ENCODE results near the gene STEAP4.

STEAP4 gene

DNA sequence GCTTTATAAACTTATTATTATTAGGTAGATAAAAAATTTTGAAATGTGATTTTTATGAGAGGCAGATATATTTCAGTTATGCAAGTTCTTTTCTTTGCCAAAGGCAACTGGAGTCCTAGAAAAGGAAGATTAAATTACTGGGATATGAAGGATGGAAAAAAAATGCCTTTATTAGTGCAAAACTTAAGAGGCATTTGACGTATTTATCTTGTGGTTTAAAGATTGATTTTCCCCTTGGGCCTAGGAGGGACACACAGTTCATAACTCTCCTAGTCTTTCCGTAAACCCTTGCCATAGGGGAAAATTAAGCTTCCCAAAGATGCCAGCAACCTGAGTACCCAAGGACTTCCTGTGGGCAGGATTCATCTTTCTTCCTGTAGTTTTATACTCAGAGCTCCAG is 3.1 kb upstream of the STEAP4 start:
- Histone ChIP-seq H3K36me3 (ENCODE audit: insufficient read depth, low read length) (no peaks in the 10 kb centered on the region), H3K27me3 (ENCODE audit: insufficient read depth, low read length) (peaks cover 31% of the 10 kb centered on the region), H3K4me3 (ENCODE audit: low read length) (no peak overlapping the region), H3K9me3 (ENCODE audit: low read length) (no peaks in the 10 kb centered on the region), H2AFZ (ENCODE audit: low read depth, low read length) (no peak overlapping the region), H3K4me1 (ENCODE audit: insufficient read depth, low read length) (no peaks in the 10 kb centered on the region)

DNA sequence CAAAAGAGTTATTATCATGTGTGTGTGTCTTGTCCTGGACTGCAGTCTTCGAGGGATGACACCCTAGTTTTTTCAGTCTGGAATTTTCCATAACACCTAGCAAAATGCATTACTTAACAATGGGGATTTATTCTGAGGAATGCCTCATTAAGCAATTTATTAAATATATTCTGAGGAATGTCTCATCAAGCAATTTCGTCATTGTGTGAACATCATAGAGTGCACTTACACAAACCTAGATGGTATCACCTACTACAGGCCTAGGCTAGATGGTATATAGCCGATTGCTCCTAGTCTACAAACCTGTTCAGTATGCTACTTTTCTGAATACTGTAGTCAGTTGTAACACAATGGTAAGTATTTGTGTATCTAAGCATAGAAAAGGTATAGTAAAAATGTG is 1.1 kb upstream of the STEAP4 start:
- Histone ChIP-seq H3K4me1 (ENCODE audit: insufficient read depth, low read length) (no peaks in the 10 kb centered on the region), H3K4me3 (ENCODE audit: low read length) (no peak overlapping the region), H3K9me3 (ENCODE audit: low read length) (no peaks in the 10 kb centered on the region), H2AFZ (ENCODE audit: low read depth, low read length) (no peak overlapping the region), H3K36me3 (ENCODE audit: insufficient read depth, low read length) (no peaks in the 10 kb centered on the region), H3K27me3 (ENCODE audit: insufficient read depth, low read length) (peaks cover 36% of the 10 kb centered on the region)

DNA sequence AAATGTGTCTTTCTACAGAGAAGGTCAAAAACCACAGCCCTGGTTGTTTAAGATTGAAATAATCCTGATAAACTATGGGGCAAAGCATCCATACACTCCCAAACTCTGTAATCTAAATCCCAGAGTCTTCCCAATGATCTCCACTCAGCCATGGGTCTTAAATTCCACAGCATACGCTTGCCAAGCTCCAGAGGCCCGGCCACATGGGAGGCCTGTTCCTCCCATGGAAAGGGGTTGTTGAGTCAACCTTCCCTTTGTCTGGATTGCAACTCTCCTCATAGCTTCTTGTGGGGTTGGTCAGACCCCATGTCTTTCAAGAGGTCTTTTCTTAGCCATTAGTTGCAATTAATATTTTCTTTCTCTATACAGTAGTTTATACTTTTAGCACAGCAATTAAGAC is 718 bp upstream of the STEAP4 start:
- Histone ChIP-seq H3K36me3 (ENCODE audit: insufficient read depth, low read length) (no peaks in the 10 kb centered on the region), H3K27me3 (ENCODE audit: insufficient read depth, low read length) (peaks cover 36% of the 10 kb centered on the region), H3K9me3 (ENCODE audit: low read length) (no peaks in the 10 kb centered on the region), H3K4me3 (ENCODE audit: low read length) (no peak overlapping the region), H2AFZ (ENCODE audit: low read depth, low read length) (no peak overlapping the region), H3K4me1 (ENCODE audit: insufficient read depth, low read length) (no peaks in the 10 kb centered on the region)

DNA sequence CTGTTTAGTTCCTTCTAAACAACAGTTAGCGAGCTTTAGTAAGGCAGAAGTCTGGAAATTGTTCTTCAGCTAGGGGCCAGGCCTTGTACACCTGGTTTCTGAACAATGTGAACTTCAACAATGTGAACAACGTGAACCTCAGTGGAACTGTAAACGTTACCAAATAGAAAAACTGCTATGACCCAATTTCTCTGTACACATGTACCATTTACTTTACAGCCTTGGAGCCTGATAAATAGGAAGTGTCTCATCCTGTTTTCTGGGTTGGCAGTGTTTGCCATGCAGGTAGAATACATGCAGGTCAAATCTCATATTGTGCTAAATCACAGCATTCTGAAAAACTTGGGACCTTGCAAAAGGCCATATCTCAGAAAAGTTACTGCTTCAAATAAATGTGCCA is 1.6 kb downstream of the STEAP4 start:
- Histone ChIP-seq H3K4me3 (ENCODE audit: low read length) (no peak overlapping the region), H3K36me3 (ENCODE audit: insufficient read depth, low read length) (no peaks in the 10 kb centered on the region), H2AFZ (ENCODE audit: low read depth, low read length) (no peak overlapping the region), H3K4me1 (ENCODE audit: insufficient read depth, low read length) (no peaks in the 10 kb centered on the region), H3K27me3 (ENCODE audit: insufficient read depth, low read length) (peaks cover 36% of the 10 kb centered on the region), H3K9me3 (ENCODE audit: low read length) (no peaks in the 10 kb centered on the region)

DNA sequence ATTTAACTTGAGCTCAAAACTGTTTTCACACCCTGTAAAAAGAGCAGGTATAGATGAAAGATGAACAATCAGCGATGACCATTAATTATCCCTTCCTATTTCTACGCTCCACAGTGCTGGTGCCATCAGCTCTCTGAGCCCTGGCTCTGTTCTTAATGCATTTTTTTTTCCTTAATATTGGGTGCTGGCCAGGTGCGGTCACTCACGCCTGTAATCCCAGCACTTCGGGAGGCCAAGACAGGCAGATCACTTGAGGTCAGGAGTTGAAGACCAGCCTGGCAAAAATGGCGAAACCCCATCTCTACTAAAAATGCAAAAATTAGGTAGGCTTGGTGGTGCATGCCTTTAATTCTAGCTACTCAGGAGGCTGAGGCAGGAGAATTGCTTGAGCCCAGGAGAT is 4.2 kb downstream of the STEAP4 start:
- H2AFZ ChIP-seq (ENCODE audit: low read depth, low read length) = no peak overlapping the region
- peaks cover 31% of the 10 kb centered on the region for H3K27me3 ChIP-seq (ENCODE audit: insufficient read depth, low read length)
- no peaks in the 10 kb centered on the region for H3K9me3 ChIP-seq (ENCODE audit: low read length)
- no peak overlapping the region for H3K4me3 ChIP-seq (ENCODE audit: low read length)
- no peaks in the 10 kb centered on the region for H3K36me3 ChIP-seq (ENCODE audit: insufficient read depth, low read length)
- H3K4me1 ChIP-seq (ENCODE audit: insufficient read depth, low read length) = no peaks in the 10 kb centered on the region

DNA sequence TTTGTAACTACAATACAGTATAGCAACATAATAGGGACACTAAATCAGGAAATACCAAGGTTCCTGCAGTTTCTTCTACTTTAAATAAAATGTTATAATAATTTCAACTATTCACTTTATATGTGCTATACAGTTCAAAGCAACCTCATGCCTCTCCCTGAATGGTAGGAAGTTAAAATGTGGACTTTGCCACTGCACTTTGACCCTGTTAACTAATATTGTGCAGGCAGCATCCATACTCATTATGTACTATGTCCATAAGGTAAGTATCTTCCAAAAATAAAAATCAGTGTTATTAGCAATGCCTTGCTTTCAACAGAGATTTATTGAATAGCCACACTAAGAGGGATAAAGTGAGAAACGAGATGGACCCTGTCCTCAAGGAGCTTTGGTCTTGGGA is 4.8 kb downstream of the STEAP4 start:
- Histone ChIP-seq H3K27me3 (ENCODE audit: insufficient read depth, low read length) (peaks cover 25% of the 10 kb centered on the region), H3K9me3 (ENCODE audit: low read length) (no peaks in the 10 kb centered on the region), H2AFZ (ENCODE audit: low read depth, low read length) (no peak overlapping the region), H3K36me3 (ENCODE audit: insufficient read depth, low read length) (no peaks in the 10 kb centered on the region), H3K4me3 (ENCODE audit: low read length) (no peak overlapping the region), H3K4me1 (ENCODE audit: insufficient read depth, low read length) (no peaks in the 10 kb centered on the region)

DNA sequence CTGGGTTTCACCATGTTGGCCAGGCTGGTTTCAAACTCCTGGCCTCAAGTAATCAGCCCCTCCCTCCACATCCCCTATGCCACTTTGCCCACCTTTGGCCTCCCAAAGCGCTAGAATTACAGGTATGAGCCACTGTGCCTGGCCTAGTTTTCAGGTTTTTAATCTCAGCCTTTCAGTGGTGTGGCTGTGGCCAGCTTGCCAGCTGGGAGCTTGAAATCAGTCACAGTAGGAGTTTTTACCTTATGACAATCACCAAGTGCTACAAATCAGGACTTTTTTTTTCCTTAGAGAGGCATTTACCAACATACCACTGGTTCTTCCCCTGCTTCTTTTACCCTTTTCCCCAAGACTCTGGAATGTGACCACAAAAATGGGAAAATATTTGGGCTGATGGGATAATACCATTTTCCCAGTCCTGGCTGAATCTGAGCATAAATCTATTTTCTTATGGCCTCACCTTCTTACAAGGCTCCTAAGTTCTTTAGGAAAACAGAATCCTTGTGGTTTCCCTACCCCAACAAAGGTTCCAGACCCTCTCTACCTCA is 6.2 kb downstream of the STEAP4 start:
- no peak overlapping the region for H2AFZ ChIP-seq (ENCODE audit: low read depth, low read length)
- H3K4me3 ChIP-seq (ENCODE audit: low read length) = no peak overlapping the region
- H3K9me3 ChIP-seq (ENCODE audit: low read length) = no peaks in the 10 kb centered on the region
- no peaks in the 10 kb centered on the region for H3K36me3 ChIP-seq (ENCODE audit: insufficient read depth, low read length)
- peaks cover 11% of the 10 kb centered on the region for H3K27me3 ChIP-seq (ENCODE audit: insufficient read depth, low read length)
- H3K4me1 ChIP-seq (ENCODE audit: insufficient read depth, low read length) = no peaks in the 10 kb centered on the region

DNA sequence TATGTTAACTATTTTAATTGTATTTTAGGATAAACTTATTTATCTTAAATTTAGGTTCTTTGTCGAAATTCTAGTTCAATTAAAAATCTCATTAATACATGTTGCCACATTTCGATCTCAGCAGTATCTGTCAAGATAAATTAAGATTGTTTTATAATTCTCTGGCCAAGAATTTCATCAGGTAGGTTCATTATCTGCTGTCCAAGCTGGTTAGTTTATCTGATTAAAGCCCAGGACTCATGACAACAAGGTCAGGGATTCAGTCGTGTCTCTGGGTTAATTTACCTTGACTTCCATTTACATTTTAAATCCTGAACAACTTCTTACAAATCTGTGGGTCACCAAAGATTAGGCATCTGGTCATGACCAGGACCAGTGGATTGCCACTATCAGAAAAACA is 7.6 kb downstream of the STEAP4 start:
- H2AFZ ChIP-seq (ENCODE audit: low read depth, low read length) = no peak overlapping the region
- H3K27me3 ChIP-seq (ENCODE audit: insufficient read depth, low read length) = no peaks in the 10 kb centered on the region
- H3K4me3 ChIP-seq (ENCODE audit: low read length) = no peak overlapping the region
- H3K4me1 ChIP-seq (ENCODE audit: insufficient read depth, low read length) = no peaks in the 10 kb centered on the region
- H3K9me3 ChIP-seq (ENCODE audit: low read length) = no peaks in the 10 kb centered on the region
- H3K36me3 ChIP-seq (ENCODE audit: insufficient read depth, low read length) = no peaks in the 10 kb centered on the region

DNA sequence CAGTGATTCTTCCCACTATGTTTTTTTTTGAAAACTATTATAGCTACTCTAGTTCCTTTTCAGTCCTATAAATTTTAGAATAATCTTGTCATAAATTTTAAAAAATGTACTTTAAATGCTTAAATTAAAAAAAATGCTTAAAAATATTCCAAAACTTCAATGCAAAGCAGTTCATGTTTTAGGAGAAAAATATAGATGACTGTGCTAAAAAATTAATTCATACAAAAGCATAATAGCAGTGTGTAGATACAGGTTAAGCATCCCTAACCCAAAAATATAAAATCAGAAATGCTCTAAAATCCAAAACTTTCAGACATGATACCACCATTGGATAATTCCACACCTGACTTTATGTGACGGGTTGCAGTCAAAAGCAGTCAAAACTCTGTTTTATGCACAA is 12.8 kb downstream of the STEAP4 start:
- Histone ChIP-seq H3K27me3 (ENCODE audit: insufficient read depth, low read length) (no peaks in the 10 kb centered on the region), H3K4me1 (ENCODE audit: insufficient read depth, low read length) (no peaks in the 10 kb centered on the region), H3K9me3 (ENCODE audit: low read length) (no peaks in the 10 kb centered on the region), H3K36me3 (ENCODE audit: insufficient read depth, low read length) (no peaks in the 10 kb centered on the region), H3K4me3 (ENCODE audit: low read length) (no peak overlapping the region), H2AFZ (ENCODE audit: low read depth, low read length) (no peak overlapping the region)

DNA sequence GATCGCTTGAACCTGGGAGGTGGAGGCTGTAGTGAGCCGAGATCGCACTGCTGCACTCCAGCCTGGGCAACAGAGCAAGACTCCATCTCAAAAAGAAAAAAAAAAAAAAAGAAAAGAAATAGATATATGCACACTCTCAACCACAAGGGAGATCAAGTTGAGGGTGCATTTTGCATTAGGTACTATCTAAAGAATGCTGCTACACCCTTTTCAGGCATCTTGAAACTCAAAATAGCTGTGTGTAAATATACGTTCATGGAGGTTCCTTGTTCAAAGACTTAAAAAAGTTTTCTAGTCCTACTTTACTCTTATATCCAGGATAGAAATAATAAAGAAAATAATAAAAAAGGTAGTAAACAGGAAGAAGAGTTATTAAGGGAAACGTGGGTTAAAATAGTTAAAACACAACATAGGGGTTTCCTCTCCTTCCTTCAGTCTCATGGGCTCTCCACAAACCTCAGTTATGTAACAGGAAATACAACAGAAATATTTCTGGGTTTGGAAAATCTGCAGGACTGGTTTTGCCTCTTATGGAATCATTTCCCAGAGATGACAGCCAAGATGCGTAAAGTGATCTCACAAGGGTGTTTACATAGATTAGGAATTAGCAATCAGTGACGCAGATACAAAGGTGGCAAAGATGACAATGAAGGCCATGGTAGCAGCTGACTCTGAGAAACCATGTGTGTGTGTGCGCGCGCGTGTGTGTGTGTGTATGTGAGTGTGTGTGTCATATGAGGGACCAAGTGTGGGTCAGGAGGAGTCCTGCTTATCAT is 15.1 kb downstream of the STEAP4 start:
- H3K4me1 ChIP-seq (ENCODE audit: insufficient read depth, low read length) = no peaks in the 10 kb centered on the region
- H2AFZ ChIP-seq (ENCODE audit: low read depth, low read length) = no peak overlapping the region
- H3K9me3 ChIP-seq (ENCODE audit: low read length) = no peaks in the 10 kb centered on the region
- no peaks in the 10 kb centered on the region for H3K36me3 ChIP-seq (ENCODE audit: insufficient read depth, low read length)
- H3K4me3 ChIP-seq (ENCODE audit: low read length) = no peak overlapping the region
- no peaks in the 10 kb centered on the region for H3K27me3 ChIP-seq (ENCODE audit: insufficient read depth, low read length)

DNA sequence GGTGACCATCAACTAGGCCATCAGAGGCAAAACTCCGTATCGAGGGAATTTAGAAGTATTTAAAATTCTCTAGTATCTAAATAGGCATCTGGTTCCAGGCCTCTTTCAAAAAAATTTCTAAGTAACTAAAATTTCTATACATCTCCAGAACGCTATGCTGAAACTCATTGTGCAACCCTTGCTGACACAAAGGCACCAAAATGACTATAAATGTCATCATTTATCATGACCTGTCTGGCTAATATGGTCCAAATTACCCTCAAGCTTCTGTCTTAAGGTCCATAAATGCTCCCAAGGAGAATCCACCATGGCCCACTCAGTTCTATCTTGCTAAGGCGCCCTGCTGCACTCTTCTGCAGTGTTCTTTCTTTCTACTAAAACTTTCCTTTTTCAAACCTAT is 16.2 kb downstream of the STEAP4 start:
- Histone ChIP-seq H3K36me3 (ENCODE audit: insufficient read depth, low read length) (no peaks in the 10 kb centered on the region), H3K4me3 (ENCODE audit: low read length) (no peak overlapping the region), H3K9me3 (ENCODE audit: low read length) (no peaks in the 10 kb centered on the region), H3K27me3 (ENCODE audit: insufficient read depth, low read length) (no peaks in the 10 kb centered on the region), H3K4me1 (ENCODE audit: insufficient read depth, low read length) (no peaks in the 10 kb centered on the region), H2AFZ (ENCODE audit: low read depth, low read length) (no peak overlapping the region)

DNA sequence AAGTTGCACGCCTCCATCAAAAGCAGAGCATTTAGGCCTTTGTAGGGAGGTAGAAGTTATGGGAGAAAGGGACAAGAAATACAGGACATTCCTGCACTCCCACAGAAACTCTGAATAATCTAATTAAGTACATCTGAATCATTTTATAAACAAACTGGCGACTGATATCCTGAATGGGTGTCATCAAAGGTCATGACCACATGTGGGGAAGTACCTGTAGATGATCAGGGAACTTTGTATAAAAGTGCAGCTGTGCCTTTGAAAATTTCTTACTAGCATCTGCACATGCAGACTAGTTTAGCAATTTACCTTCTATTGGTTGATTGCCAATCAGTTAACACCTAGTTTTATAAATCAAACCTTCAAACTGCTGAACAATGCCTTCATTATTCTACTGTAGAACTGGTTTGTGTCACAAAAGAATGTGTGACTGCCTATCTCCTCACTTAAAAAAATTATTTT is 17.1 kb downstream of the STEAP4 start:
- Histone ChIP-seq H3K4me3 (ENCODE audit: low read length) (no peak overlapping the region), H3K27me3 (ENCODE audit: insufficient read depth, low read length) (no peaks in the 10 kb centered on the region), H3K36me3 (ENCODE audit: insufficient read depth, low read length) (no peaks in the 10 kb centered on the region), H2AFZ (ENCODE audit: low read depth, low read length) (no peak overlapping the region), H3K9me3 (ENCODE audit: low read length) (no peaks in the 10 kb centered on the region), H3K4me1 (ENCODE audit: insufficient read depth, low read length) (no peaks in the 10 kb centered on the region)

DNA sequence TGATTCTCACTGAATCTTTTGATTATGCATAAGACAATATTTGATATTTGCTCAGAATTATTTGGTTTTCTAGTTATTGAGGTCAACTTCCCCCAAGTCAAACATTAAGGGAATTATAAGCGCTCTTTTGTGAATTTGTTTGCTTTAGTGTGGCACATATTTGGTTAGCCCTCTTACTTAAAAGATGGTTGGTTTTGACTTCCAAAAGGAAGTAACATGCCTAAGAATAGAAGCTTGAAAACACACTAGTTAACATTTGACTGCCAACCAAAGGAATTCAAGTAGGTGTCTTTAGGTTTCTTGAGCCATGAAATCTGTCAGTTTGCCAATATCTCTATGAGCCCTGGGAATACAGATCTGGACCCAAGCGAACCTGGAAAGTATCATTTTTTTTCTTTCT is 24.9 kb downstream of the STEAP4 start:
- no peaks in the 10 kb centered on the region for H3K27me3 ChIP-seq (ENCODE audit: insufficient read depth, low read length)
- no peak overlapping the region for H2AFZ ChIP-seq (ENCODE audit: low read depth, low read length)
- H3K9me3 ChIP-seq (ENCODE audit: low read length) = no peaks in the 10 kb centered on the region
- H3K4me1 ChIP-seq (ENCODE audit: insufficient read depth, low read length) = no peaks in the 10 kb centered on the region
- H3K36me3 ChIP-seq (ENCODE audit: insufficient read depth, low read length) = no peaks in the 10 kb centered on the region
- no peak overlapping the region for H3K4me3 ChIP-seq (ENCODE audit: low read length)

DNA sequence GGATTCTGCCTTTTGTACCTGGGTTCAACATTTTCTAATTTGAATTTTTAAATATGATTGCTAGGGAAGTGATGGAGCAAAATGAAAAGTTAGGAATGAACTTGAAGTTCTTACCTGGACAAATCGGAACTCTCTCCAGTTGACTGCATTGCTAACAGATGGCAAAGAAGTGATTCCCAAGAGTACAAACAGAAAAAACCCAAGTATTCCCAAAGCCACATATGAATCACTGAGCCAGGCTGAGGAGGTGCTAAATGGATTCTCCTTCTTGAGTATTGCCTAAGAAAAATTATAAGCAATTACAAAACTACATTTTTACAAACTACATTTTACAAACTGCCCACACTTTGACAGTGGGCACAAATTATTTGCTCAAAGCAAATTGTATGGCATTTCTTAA is 25.9 kb downstream of the STEAP4 start:
- Histone ChIP-seq H3K4me3 (ENCODE audit: low read length) (no peak overlapping the region), H3K27me3 (ENCODE audit: insufficient read depth, low read length) (no peaks in the 10 kb centered on the region), H3K4me1 (ENCODE audit: insufficient read depth, low read length) (peaks cover 7% of the 10 kb centered on the region), H3K36me3 (ENCODE audit: insufficient read depth, low read length) (no peaks in the 10 kb centered on the region), H2AFZ (ENCODE audit: low read depth, low read length) (no peak overlapping the region), H3K9me3 (ENCODE audit: low read length) (no peaks in the 10 kb centered on the region)
